GM21526 (cell line): ENCODE data around the gene MAPKBP1.

ENCODE experiments used
- ATAC-seq: cut with Tn5 transposase; IDR thresholded peaks from one replicate; pipeline ENCODE4 v1.9.1; 2021; ENCODE audit warnings: moderate library complexity; ENCODE audit not compliant: unreplicated experiment, low FRiP score

The MAPKBP1 gene

GRCh38 chr15:41780727-41781126 is 6.4 kb downstream of the MAPKBP1 start:
- no peak for ATAC-seq

GRCh38 chr15:41782371-41783282 is 8.3 kb downstream of the MAPKBP1 start:
- no peak for ATAC-seq

- no peak for ATAC-seq
Observed at GRCh38 chr15:41783296-41783695, 9.0 kb downstream of the MAPKBP1 start.

- ATAC-seq: no peak
Observed at GRCh38 chr15:41788262-41788661, 14.0 kb downstream of the MAPKBP1 start.

- ATAC-seq: no peak
Observed at GRCh38 chr15:41789236-41789635, 15.0 kb downstream of the MAPKBP1 start.

GRCh38 chr15:41789662-41790061 is 15.4 kb downstream of the MAPKBP1 start:
- no peak for ATAC-seq

GRCh38 chr15:41790169-41790568 is 15.9 kb downstream of the MAPKBP1 start:
- ATAC-seq: no peak

GRCh38 chr15:41790756-41791546 is 16.7 kb downstream of the MAPKBP1 start:
- ATAC-seq: no peak

- no peak for ATAC-seq
Observed at GRCh38 chr15:41791547-41791937, 17.3 kb downstream of the MAPKBP1 start.

GRCh38 chr15:41792000-41792637 is 17.8 kb downstream of the MAPKBP1 start:
- ATAC-seq: no peak

GRCh38 chr15:41794081-41794480 is 19.8 kb downstream of the MAPKBP1 start:
- ATAC-seq: no peak

GRCh38 chr15:41795996-41796856 is 21.9 kb downstream of the MAPKBP1 start:
- ATAC-seq: no peak

- ATAC-seq: no peak
Observed at GRCh38 chr15:41797201-41797944, 23.1 kb downstream of the MAPKBP1 start.

- ATAC-seq: no peak
Observed at GRCh38 chr15:41798607-41799487, 24.6 kb downstream of the MAPKBP1 start.

GRCh38 chr15:41799488-41799805 is 25.2 kb downstream of the MAPKBP1 start:
- ATAC-seq: no peak

- ATAC-seq: no peak
Observed at GRCh38 chr15:41801185-41801584, 26.9 kb downstream of the MAPKBP1 start.

GRCh38 chr15:41801850-41802455 is 27.7 kb downstream of the MAPKBP1 start:
- no peak for ATAC-seq

GRCh38 chr15:41804361-41804760 is 30.1 kb downstream of the MAPKBP1 start:
- ATAC-seq: no peak
